DND-41 (cell line): ENCODE results near the gene WWP2.

Experiments used
- ATAC-seq: fragments of 200-7000 bp; cut with Tn5 transposase; 3 replicates; pipeline ENCODE4 v1.9.1; 2021; ENCODE audit warnings: low read depth; ENCODE audit not compliant: insufficient read depth
- DNase-seq: peaks from one replicate; pipeline ENCODE4 v3.0.0-alpha.2; 2020
- H2AFZ ChIP-seq: 2 replicates; pipeline ENCODE4 v1.6.0; 2012; ENCODE audit warnings: low read depth, low read length
- H3K27ac ChIP-seq: 2 replicates; pipeline ENCODE4 v1.5.1; 2012; ENCODE audit warnings: low read length, inconsistent platforms
- H3K27me3 ChIP-seq: fragments of 200-600 bp; sonication (generic); 2 replicates; pipeline ENCODE4 v1.6.0; 2012; ENCODE audit warnings: low read length, mild to moderate bottlenecking, inconsistent platforms; ENCODE audit not compliant: insufficient read depth, poor library complexity
- H3K36me3 ChIP-seq: 2 replicates; pipeline ENCODE4 v1.5.1; 2012; ENCODE audit warnings: low read length, inconsistent platforms; ENCODE audit not compliant: insufficient read depth
- H3K4me1 ChIP-seq: 2 replicates; pipeline ENCODE4 v1.5.1; 2012; ENCODE audit warnings: mild to moderate bottlenecking, low read length; ENCODE audit not compliant: insufficient read depth
- H3K4me2 ChIP-seq: 2 replicates; pipeline ENCODE4 v1.6.0; 2012; ENCODE audit warnings: mild to moderate bottlenecking, moderate library complexity, low read length, inconsistent platforms; ENCODE audit not compliant: insufficient read depth
- H3K4me3 ChIP-seq, 2 experiments: fragments of 200-600 bp in 1 of 2; shearing (Covaris generic) in 1 of 2; 2 replicates each; pipeline ENCODE4 v1.5.1; 2012 to 2016; ENCODE audit warnings: inconsistent platforms in 2 of 2, low read length in 2 of 2, mild to moderate bottlenecking in 2 of 2, low read depth in 1 of 2, moderate library complexity in 1 of 2
- H3K79me2 ChIP-seq: 2 replicates; pipeline ENCODE4 v1.6.0; 2012; ENCODE audit warnings: low read length, inconsistent platforms; ENCODE audit not compliant: insufficient read depth
- H3K9ac ChIP-seq: 2 replicates; pipeline ENCODE4 v1.6.0; 2012; ENCODE audit warnings: low read depth, mild to moderate bottlenecking, inconsistent platforms, low read length, moderate library complexity
- H3K9me3 ChIP-seq: 2 replicates; pipeline ENCODE4 v1.5.1; 2012; ENCODE audit warnings: low read length, moderate library complexity, mild to moderate bottlenecking, inconsistent platforms; ENCODE audit not compliant: insufficient read depth, severe bottlenecking
- H4K20me1 ChIP-seq: 2 replicates; pipeline ENCODE4 v1.6.0; 2012; ENCODE audit warnings: low read length; ENCODE audit not compliant: insufficient read depth
- CTCF ChIP-seq: IDR thresholded peaks from 2 replicates; pipeline ENCODE4 v1.5.1; 2012; ENCODE audit warnings: borderline replicate concordance, low read length, moderate library complexity, mild to moderate bottlenecking; ENCODE audit not compliant: poor library complexity, severe bottlenecking; ENCODE audit errors: extremely low read depth
- EZH2 ChIP-seq: IDR thresholded peaks from 3 replicates; pipeline ENCODE4 v1.6.1; 2012; ENCODE audit warnings: borderline replicate concordance, low read depth, mild to moderate bottlenecking, moderate library complexity, low read length, inconsistent platforms; ENCODE audit not compliant: severe bottlenecking

The WWP2 gene

GRCh38 chr16:69918241-69918640 lies 156.1 kb downstream of the WWP2 start:
- Histone ChIP-seq H3K4me2 (no peak overlapping the region), H3K27me3 (no peaks in the 10 kb centered on the region), H3K36me3 (no peaks in the 10 kb centered on the region), H3K79me2 (no peaks in the 10 kb centered on the region), H3K9me3 (no peaks in the 10 kb centered on the region), H3K4me1 (no peaks in the 10 kb centered on the region), H3K4me3 (no peak overlapping the region), H3K9ac (no peak overlapping the region), H4K20me1 (no peaks in the 10 kb centered on the region), H3K27ac (no peak overlapping the region), H2AFZ (no peak overlapping the region)
- ATAC-seq (no peak), DNase-seq (no peak)
- no peak for TF ChIP-seq CTCF
- no peak for TF ChIP-seq EZH2

GRCh38 chr16:69921127-69921526 lies 159.0 kb downstream of the WWP2 start:
- no peaks in the 10 kb centered on the region for H3K4me1 ChIP-seq
- H3K4me3 ChIP-seq, result no peak overlapping the region
- H2AFZ ChIP-seq, result no peak overlapping the region
- H3K9me3 ChIP-seq, result no peaks in the 10 kb centered on the region
- H3K27me3 ChIP-seq, result no peaks in the 10 kb centered on the region
- TF ChIP-seq CTCF (no peak), EZH2 (no peak)
- H4K20me1 ChIP-seq, result no peaks in the 10 kb centered on the region
- H3K9ac ChIP-seq, result no peak overlapping the region
- ATAC-seq (no peak), DNase-seq (no peak)
- no peaks in the 10 kb centered on the region for H3K79me2 ChIP-seq
- no peaks in the 10 kb centered on the region for H3K36me3 ChIP-seq
- no peak overlapping the region for H3K27ac ChIP-seq
- no peak overlapping the region for H3K4me2 ChIP-seq

- Histone ChIP-seq H3K4me1 (no peaks in the 10 kb centered on the region), H3K27ac (no peak overlapping the region), H2AFZ (no peak overlapping the region), H3K79me2 (no peaks in the 10 kb centered on the region), H3K27me3 (no peaks in the 10 kb centered on the region), H3K36me3 (no peaks in the 10 kb centered on the region), H3K4me2 (no peak overlapping the region), H3K9me3 (no peaks in the 10 kb centered on the region), H3K9ac (no peak overlapping the region), H4K20me1 (no peaks in the 10 kb centered on the region), H3K4me3 (no peak overlapping the region)
- no peak for TF ChIP-seq CTCF
- TF ChIP-seq EZH2, result no peak
- no peak for ATAC-seq
- no peak for DNase-seq
Observed at GRCh38 chr16:69922200-69922599, 160.1 kb downstream of the WWP2 start.

- Histone ChIP-seq H3K79me2 (no peaks in the 10 kb centered on the region), H3K9ac (no peak overlapping the region), H3K9me3 (no peaks in the 10 kb centered on the region), H3K36me3 (no peaks in the 10 kb centered on the region), H3K27me3 (no peaks in the 10 kb centered on the region), H3K27ac (no peak overlapping the region), H3K4me3 (no peak overlapping the region), H3K4me2 (no peak overlapping the region), H4K20me1 (no peaks in the 10 kb centered on the region), H2AFZ (no peak overlapping the region), H3K4me1 (no peaks in the 10 kb centered on the region)
- TF ChIP-seq EZH2 (no peak), CTCF (no peak)
- no peak for ATAC-seq
- no peak for DNase-seq
Observed at GRCh38 chr16:69924041-69924775, 162.1 kb downstream of the WWP2 start.
